PC-9 (cell line): Measurements from ENCODE around the gene KHK.

Experiments used
- CTCF ChIP-seq: fragments of 200-600 bp; sonication (generic); conservative IDR thresholded peaks from 2 replicates; pipeline ENCODE4 v1.6.1; 2017; ENCODE audit warnings: mixed run types, antibody characterized with exemption, mild to moderate bottlenecking, moderate library complexity
- EZH2 ChIP-seq: fragments of 200-600 bp; sonication (generic); IDR thresholded peaks from 2 replicates; pipeline ENCODE4 v1.8.0; 2017; ENCODE audit warnings: antibody characterized with exemption, low read depth

GRCh38 chr2:27051902-27052645 is 34.5 kb upstream of the KHK start:
- TF ChIP-seq CTCF (no peak), EZH2 (no peak)
